Mesenchymal stem cell (in vitro differentiated cells and primary cell): ENCODE data around the gene PPP6R2.

Source experiments
- DNase-seq: peaks from one replicate; pipeline ENCODE4 v3.0.0-alpha.2; 2013
- H2AFZ ChIP-seq: one replicate; pipeline ENCODE4 v1.6.1; 2013; ENCODE audit warnings: low read depth, mild to moderate bottlenecking, control low read depth, inconsistent platforms, low read length, moderate library complexity
- H2AK5ac ChIP-seq: 2 replicates; pipeline ENCODE4 v1.6.1; 2013; ENCODE audit warnings: low read length, moderate library complexity, mild to moderate bottlenecking, inconsistent platforms; ENCODE audit not compliant: severe bottlenecking
- H2BK120ac ChIP-seq: one replicate; pipeline ENCODE4 v1.6.1; 2013; ENCODE audit warnings: low read depth, mild to moderate bottlenecking, inconsistent platforms, low read length, moderate library complexity
- H2BK12ac ChIP-seq, 2 experiments: one replicate each; pipeline ENCODE4 v1.6.1; 2013; ENCODE audit warnings: inconsistent platforms in 2 of 2, low read length in 2 of 2, mild to moderate bottlenecking in 2 of 2, moderate library complexity in 2 of 2, control low read depth in 1 of 2
- H2BK15ac ChIP-seq: one replicate; pipeline ENCODE4 v1.6.1; 2013; ENCODE audit warnings: mild to moderate bottlenecking, low read depth, inconsistent platforms; ENCODE audit not compliant: poor library complexity, severe bottlenecking
- H2BK5ac ChIP-seq: 2 replicates; pipeline ENCODE4 v1.6.1; 2013; ENCODE audit warnings: low read depth, mild to moderate bottlenecking, low read length, control low read depth, inconsistent platforms; ENCODE audit not compliant: poor library complexity, severe bottlenecking
- H3K14ac ChIP-seq, 2 experiments: one replicate each; pipeline ENCODE4 v1.6.1; 2013; ENCODE audit warnings: inconsistent platforms in 2 of 2, low read length in 2 of 2, control low read depth in 1 of 2, mild to moderate bottlenecking in 1 of 2, moderate library complexity in 1 of 2
- H3K18ac ChIP-seq, 2 experiments: one replicate each; pipeline ENCODE4 v1.6.1; 2013; ENCODE audit warnings: inconsistent platforms in 2 of 2, low read length in 2 of 2, control low read depth in 1 of 2, low read depth in 1 of 2, mild to moderate bottlenecking in 1 of 2
- H3K23ac ChIP-seq, 2 experiments: one replicate each; pipeline ENCODE4 v1.6.1; 2013; ENCODE audit warnings: inconsistent platforms in 2 of 2, low read length in 2 of 2, mild to moderate bottlenecking in 2 of 2, moderate library complexity in 2 of 2, control low read depth in 1 of 2
- H3K27ac ChIP-seq: 2 replicates; pipeline ENCODE4 v1.5.1; 2013; ENCODE audit warnings: mild to moderate bottlenecking, moderate library complexity, low read length, control low read depth, inconsistent platforms; ENCODE audit not compliant: poor library complexity, severe bottlenecking
- H3K27me3 ChIP-seq, 2 experiments: 2 replicates each; pipeline versions ENCODE4 v1.6.1 to v1.7.0; 2013; ENCODE audit warnings: low read length in 2 of 2, mild to moderate bottlenecking in 2 of 2, moderate library complexity in 2 of 2, control low read depth in 1 of 2, inconsistent platforms in 1 of 2; ENCODE audit not compliant: control insufficient read depth in 1 of 2, insufficient read depth in 1 of 2
- H3K36me3 ChIP-seq, 2 experiments: 2 replicates each; pipeline versions ENCODE4 v1.6.1 to v1.7.0; 2013; ENCODE audit warnings: low read length in 2 of 2, control low read depth in 1 of 2, inconsistent platforms in 1 of 2, low read depth in 1 of 2, mild to moderate bottlenecking in 1 of 2; ENCODE audit not compliant: insufficient read depth in 2 of 2, control insufficient read depth in 1 of 2
- H3K4ac ChIP-seq, 2 experiments: one replicate each; pipeline ENCODE4 v1.6.1; 2013; ENCODE audit warnings: inconsistent platforms in 2 of 2, low read length in 2 of 2, mild to moderate bottlenecking in 2 of 2, moderate library complexity in 2 of 2, control low read depth in 1 of 2, low read depth in 1 of 2
- H3K4me1 ChIP-seq: 2 replicates; pipeline ENCODE4 v1.6.1; 2013; ENCODE audit warnings: low read depth, low read length, control low read depth; ENCODE audit not compliant: control insufficient read depth, insufficient read depth
- H3K4me2 ChIP-seq: 2 replicates; pipeline ENCODE4 v1.6.1; 2013; ENCODE audit warnings: low read length, mild to moderate bottlenecking, inconsistent platforms; ENCODE audit not compliant: poor library complexity, severe bottlenecking
- H3K4me3 ChIP-seq, 2 experiments: 2 replicates each; pipeline versions ENCODE4 v1.5.1 to v1.7.0; 2013; ENCODE audit warnings: low read length in 2 of 2, mild to moderate bottlenecking in 2 of 2, control low read depth in 1 of 2, low read depth in 1 of 2; ENCODE audit not compliant: insufficient read depth in 1 of 2
- H3K79me1 ChIP-seq: replicated peaks from 2 replicates; pipeline ENCODE4 v1.6.1; 2013; ENCODE audit warnings: mild to moderate bottlenecking, control low read depth, low read length, inconsistent platforms; ENCODE audit not compliant: poor library complexity, severe bottlenecking
- H3K9ac ChIP-seq: 2 replicates; pipeline ENCODE4 v1.7.0; 2013; ENCODE audit warnings: mild to moderate bottlenecking, low read length, moderate library complexity
- H3K9me3 ChIP-seq: 2 replicates; pipeline ENCODE4 v1.7.0; 2013; ENCODE audit warnings: mild to moderate bottlenecking, low read length; ENCODE audit not compliant: control insufficient read depth
- H4K8ac ChIP-seq: one replicate; pipeline ENCODE4 v1.6.1; 2013; ENCODE audit warnings: inconsistent platforms, mild to moderate bottlenecking, low read length, moderate library complexity
- H4K91ac ChIP-seq: one replicate; pipeline ENCODE4 v1.6.1; 2013; ENCODE audit warnings: mild to moderate bottlenecking, low read length, inconsistent platforms
- WGBS: methylation state at CpG from one replicate; pipeline ENCODE4 v1.1.7; 2013; ENCODE audit warnings: mixed read lengths; 5-methylcytosine and 5-hydroxymethylcytosine counted together

PPP6R2 gene

GRCh38 chr22:50437511-50438304, 94.6 kb downstream of the PPP6R2 start:
- H3K4me2 ChIP-seq, result no peak overlapping the region
- H3K27ac ChIP-seq, result no peak overlapping the region
- no peak overlapping the region for H2BK120ac ChIP-seq
- peaks cover 73 to 82% of the 10 kb centered on the region in 2 experiments for H3K36me3 ChIP-seq
- no peak overlapping the region for H3K4me3 ChIP-seq
- H3K4ac ChIP-seq, result no peak overlapping the region
- no peak overlapping the region for H4K8ac ChIP-seq
- H3K9ac ChIP-seq, result no peak overlapping the region
- H3K14ac ChIP-seq, result no peak overlapping the region
- peaks cover 2% of the 10 kb centered on the region for H3K4me1 ChIP-seq
- no peak overlapping the region for H2BK5ac ChIP-seq
- H2AFZ ChIP-seq, result no peak overlapping the region
- H2AK5ac ChIP-seq, result no peak overlapping the region
- H3K18ac ChIP-seq, result no peak overlapping the region
- WGBS, result 95% methylated on average over 36 of the region's 36 CpGs
- no peak for DNase-seq
- H3K79me1 ChIP-seq, result peaks cover 7% of the 10 kb centered on the region
- no peak overlapping the region for H2BK15ac ChIP-seq
- no peak overlapping the region for H3K23ac ChIP-seq
- H4K91ac ChIP-seq, result no peak overlapping the region
- H3K9me3 ChIP-seq, result no peaks in the 10 kb centered on the region
- H2BK12ac ChIP-seq, result no peak overlapping the region
- H3K27me3 ChIP-seq, result no peaks in the 10 kb centered on the region

- Histone ChIP-seq H2AK5ac (no peak overlapping the region), H2BK15ac (no peak overlapping the region), H3K27ac (no peak overlapping the region), H3K4ac (no peak overlapping the region), H3K36me3 (peaks cover 77 to 84% of the 10 kb centered on the region in 2 experiments), H3K23ac (no peak overlapping the region), H3K9me3 (no peaks in the 10 kb centered on the region), H3K4me2 (no peak overlapping the region), H3K4me3 (no peak overlapping the region), H3K27me3 (no peaks in the 10 kb centered on the region), H2AFZ (no peak overlapping the region), H3K14ac (no peak overlapping the region), H3K9ac (no peak overlapping the region), H2BK5ac (no peak overlapping the region), H2BK12ac (no peak overlapping the region), H4K8ac (no peak overlapping the region), H3K79me1 (peaks cover 5% of the 10 kb centered on the region), H3K18ac (no peak overlapping the region), H3K4me1 (peaks cover 6% of the 10 kb centered on the region), H4K91ac (peak overlapping the region; percentile 64), H2BK120ac (no peak overlapping the region)
- 95% methylated on average over 33 of the region's 34 CpGs for WGBS
- no peak for DNase-seq
Observed at GRCh38 chr22:50438305-50439275, 95.5 kb downstream of the PPP6R2 start.

GRCh38 chr22:50439314-50439870, 96.3 kb downstream of the PPP6R2 start:
- Histone ChIP-seq H3K27me3 (no peaks in the 10 kb centered on the region), H2AFZ (no peak overlapping the region), H4K91ac (no peak overlapping the region), H3K4me2 (no peak overlapping the region), H3K9ac (no peak overlapping the region), H4K8ac (no peak overlapping the region), H3K23ac (no peak overlapping the region), H3K14ac (no peak overlapping the region), H2AK5ac (no peak overlapping the region), H2BK12ac (no peak overlapping the region), H2BK120ac (no peak overlapping the region), H3K4me3 (no peak overlapping the region), H3K36me3 (peaks cover 80 to 90% of the 10 kb centered on the region in 2 experiments), H2BK15ac (no peak overlapping the region), H3K4ac (no peak overlapping the region), H2BK5ac (no peak overlapping the region), H3K79me1 (peaks cover 5% of the 10 kb centered on the region), H3K9me3 (no peaks in the 10 kb centered on the region), H3K18ac (no peak overlapping the region), H3K4me1 (peaks cover 13% of the 10 kb centered on the region), H3K27ac (no peak overlapping the region)
- no peak for DNase-seq
- 95% methylated on average over 17 of the region's 17 CpGs for WGBS
